DMS53 (cell line): Measurements from ENCODE around the gene RFX2.
A peak's percentile ranks its signal among the peaks of the same experiment; 100 is the strongest.
"Not testable (repeated sequence)": the region's sequence is repeated elsewhere in the genome, so short reads cannot be mapped to it uniquely, and the experiment has no call there.

Experiments used
- DNase-seq: peaks from one replicate; lab custom pipeline; 2025; lab: John Stamatoyannopoulos, UW

RFX2 gene

GRCh38 chr19:6038634-6039405 lies 71.5 kb downstream of the RFX2 start:
- DNase-seq = no peak

DNA sequence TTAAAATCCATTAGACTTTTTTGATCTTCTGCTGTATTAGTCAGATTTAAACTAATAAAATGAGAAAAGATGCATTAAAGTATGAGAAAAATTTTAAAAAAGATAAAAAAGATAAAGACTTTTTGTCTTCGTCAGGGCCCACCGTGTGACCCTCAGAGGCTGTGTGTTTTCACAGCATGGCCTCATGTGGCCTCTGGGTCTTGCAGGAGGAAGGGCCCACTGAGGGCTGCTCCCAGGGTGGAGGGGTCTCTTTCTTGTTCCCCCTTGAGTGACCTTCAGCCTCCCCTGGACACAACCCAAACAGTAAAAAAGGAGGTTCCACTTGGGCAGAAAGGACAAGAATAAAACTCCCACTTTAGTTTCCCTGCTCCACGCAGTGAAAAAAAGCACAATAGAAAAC lies 75.3 kb downstream of the RFX2 start:
- DNase-seq = no peak

- DNase-seq = no peak
Observed at GRCh38 chr19:6034512-6034911, 75.8 kb downstream of the RFX2 start.

- no peak for DNase-seq
Observed at GRCh38 chr19:6033744-6034264, 76.5 kb downstream of the RFX2 start.

- no peak for DNase-seq
Observed at GRCh38 chr19:6032827-6033226, 77.5 kb downstream of the RFX2 start.

- DNase-seq = no peak
Observed at GRCh38 chr19:6032381-6032780, 77.9 kb downstream of the RFX2 start.

DNA sequence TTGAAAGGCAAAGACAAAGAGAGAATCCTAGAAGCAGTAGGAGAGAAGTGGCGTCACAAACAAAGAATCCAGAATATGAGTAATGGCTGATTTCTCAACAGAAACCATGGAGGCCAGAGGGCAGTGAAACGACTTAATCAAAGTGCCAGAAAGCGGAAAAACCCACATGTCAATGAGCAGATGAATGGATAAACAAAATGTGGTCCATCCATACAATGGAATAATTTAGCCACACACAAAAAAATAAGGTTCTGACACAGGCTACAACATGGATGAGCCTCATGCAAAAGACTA lies 80.1 kb downstream of the RFX2 start:
- no peak for DNase-seq

- DNase-seq = no peak
Observed at GRCh38 chr19:6026390-6027227, 83.7 kb downstream of the RFX2 start.

- DNase-seq = not testable (repeated sequence)
Observed at GRCh38 chr19:6024756-6025155, 85.5 kb downstream of the RFX2 start.

- no peak for DNase-seq
Observed at GRCh38 chr19:6023936-6024335, 86.4 kb downstream of the RFX2 start.

DNA sequence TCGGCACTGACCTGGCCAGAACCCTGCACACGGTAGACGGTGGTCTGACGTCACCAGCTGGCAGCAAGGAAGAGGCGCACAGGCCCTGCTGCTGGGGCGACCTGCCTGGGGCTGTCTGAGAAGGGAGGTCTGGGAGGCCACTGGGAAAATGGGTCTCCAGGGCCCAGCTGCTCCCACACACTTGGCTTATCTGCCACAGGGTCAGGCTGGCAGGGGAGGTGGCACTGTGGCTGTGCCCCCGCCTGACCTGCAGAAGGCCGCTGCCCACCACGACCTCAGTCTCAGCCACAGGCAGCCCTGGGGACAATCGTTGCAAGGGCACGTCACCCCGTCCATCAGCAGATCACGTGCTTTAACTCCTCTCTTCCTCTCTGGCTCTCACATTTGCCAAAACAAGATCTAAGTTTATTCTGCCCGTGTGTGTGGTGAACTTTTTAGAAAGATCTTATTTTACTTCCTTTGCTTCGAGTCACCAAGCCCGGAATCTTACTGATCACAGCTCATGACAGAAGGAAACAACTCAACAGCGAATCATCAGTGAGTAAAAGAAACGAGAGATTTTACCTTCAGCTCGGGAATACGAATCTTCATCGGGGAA lies 87.1 kb downstream of the RFX2 start:
- DNase-seq = peak; percentile 53

GRCh38 chr19:6022570-6023064 lies 87.7 kb downstream of the RFX2 start:
- DNase-seq = peak; percentile 53

GRCh38 chr19:6021878-6022569 lies 88.3 kb downstream of the RFX2 start:
- peak; percentile 91 for DNase-seq

DNA sequence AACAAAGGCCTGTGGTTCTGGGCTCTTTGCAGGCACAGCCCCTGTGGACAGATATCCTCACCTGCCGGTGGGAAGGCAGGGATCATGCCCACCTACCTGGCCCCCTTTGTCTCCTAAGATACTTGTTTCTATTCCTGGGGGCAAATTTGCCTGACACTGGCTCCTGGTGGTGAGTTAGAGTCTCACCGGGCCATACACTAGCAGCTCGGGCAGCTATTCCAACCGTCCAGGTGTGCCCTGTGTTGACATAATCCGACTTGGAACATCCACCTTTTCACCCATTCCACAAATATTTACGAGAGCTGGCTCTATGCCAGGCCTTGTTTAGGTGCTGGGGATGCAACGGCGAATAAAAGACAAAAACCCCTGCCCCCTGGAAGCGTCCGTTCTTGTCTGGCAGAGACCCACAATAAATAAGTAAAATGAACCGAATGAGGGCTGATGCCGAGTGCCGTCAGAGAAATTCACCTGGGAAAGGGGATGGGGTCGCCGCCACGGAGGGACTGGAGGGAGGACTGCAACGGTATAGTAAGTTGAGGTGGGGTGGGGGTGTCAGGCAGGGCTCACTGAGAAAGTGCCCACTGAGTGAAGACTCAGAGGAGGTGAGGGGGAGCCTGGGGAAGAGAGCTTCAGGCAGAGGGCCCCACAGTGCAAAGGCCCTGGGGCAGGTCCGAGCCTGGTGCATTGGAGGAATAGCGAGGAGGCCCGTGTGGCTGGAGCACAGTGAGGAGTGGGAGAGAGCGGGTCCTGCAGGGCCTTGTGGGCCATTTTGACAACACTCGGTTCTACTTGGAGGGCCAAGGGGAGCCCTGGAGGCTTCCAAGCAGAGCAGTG lies 89.1 kb downstream of the RFX2 start:
- DNase-seq = peak; percentile 81

- DNase-seq = peak; percentile 94
Observed at GRCh38 chr19:6020166-6020882, 90.0 kb downstream of the RFX2 start.

GRCh38 chr19:6018786-6019185 lies 91.5 kb downstream of the RFX2 start:
- no peak for DNase-seq

GRCh38 chr19:6017576-6017975 lies 92.7 kb downstream of the RFX2 start:
- no peak for DNase-seq

DNA sequence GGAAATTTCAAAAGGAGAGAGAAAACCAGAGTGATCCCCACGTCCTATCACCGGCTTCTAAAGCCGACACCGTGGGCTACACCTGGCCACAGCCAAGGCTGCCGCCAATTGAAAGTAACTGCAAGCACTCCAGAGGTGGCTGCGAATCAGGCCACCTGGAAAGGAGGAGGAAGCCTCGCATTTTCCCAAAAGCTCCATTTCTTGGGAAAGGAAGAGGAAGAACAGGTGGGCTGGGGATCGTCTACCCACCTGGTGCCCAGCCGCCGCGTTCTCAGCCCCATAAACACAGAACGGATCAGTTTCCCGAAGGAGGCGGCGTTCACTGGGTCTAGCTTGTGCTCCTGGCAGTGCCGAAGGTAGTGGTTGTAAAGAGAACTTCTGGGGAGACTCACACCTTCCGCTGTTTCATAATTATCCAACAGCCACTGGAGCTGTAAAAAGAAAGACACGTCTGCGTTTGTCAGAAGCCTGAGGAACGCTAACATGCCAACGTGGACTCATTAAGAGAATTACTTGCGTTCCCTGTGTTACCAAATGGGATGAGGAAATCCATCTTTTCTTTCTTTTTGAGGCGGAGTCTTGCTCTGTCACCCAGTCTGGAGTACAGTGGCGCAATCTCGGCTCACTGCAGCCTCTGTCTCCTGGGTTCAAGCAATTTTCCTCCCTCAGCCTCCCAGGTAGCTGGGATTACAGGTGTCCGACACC lies 94.3 kb downstream of the RFX2 start:
- no peak for DNase-seq

- DNase-seq = no peak
Observed at GRCh38 chr19:6014551-6015135, 95.7 kb downstream of the RFX2 start.
